CD14-positive monocyte (primary cell): ENCODE measurements around the gene CCDC180. TPM values are rescaled to one million over a fixed set of nuclear protein-coding genes. Genes with fewer than 3 reads are reported as not detected.

Experiments
- DNase-seq, 3 donors: peaks; one replicate each; pipeline ENCODE4 v3.0.0-alpha.2; 2011 to 2022
- H2AFZ ChIP-seq: 2 replicates; pipeline ENCODE4 v1.6.0; 2012; ENCODE audit warnings: mild to moderate bottlenecking, low read depth, low read length, inconsistent platforms; ENCODE audit not compliant: insufficient read depth, poor library complexity, severe bottlenecking
- H3K27ac ChIP-seq, 2 donors: 1 replicate in 1 of 2; 2 replicates in 1 of 2; pipeline ENCODE4 v1.5.1; 2012 to 2013; ENCODE audit warnings: low read length in 2 of 2, control low read depth in 1 of 2, inconsistent platforms in 1 of 2, low read depth in 1 of 2, mild to moderate bottlenecking in 1 of 2
- H3K27me3 ChIP-seq, 2 donors: one replicate each; pipeline versions ENCODE4 v1.6.0 to v1.6.1; 2011 to 2013; ENCODE audit warnings: low read length in 2 of 2; ENCODE audit not compliant: control insufficient read depth in 2 of 2, insufficient read depth in 2 of 2
- H3K36me3 ChIP-seq, 2 donors: replicated peaks in 1 of 2; 1 replicate in 1 of 2; 2 replicates in 1 of 2; pipeline versions ENCODE4 v1.5.1 to v1.6.1; 2012 to 2013; ENCODE audit warnings: low read length in 2 of 2, control low read depth in 1 of 2, inconsistent platforms in 1 of 2, mild to moderate bottlenecking in 1 of 2; ENCODE audit not compliant: insufficient read depth in 2 of 2, control insufficient read depth in 1 of 2
- H3K4me1 ChIP-seq, 2 donors: 1 replicate in 1 of 2; 2 replicates in 1 of 2; pipeline versions ENCODE4 v1.5.1 to v1.6.1; 2012 to 2013; ENCODE audit warnings: low read length in 2 of 2, control low read depth in 1 of 2, inconsistent platforms in 1 of 2, mild to moderate bottlenecking in 1 of 2, moderate library complexity in 1 of 2; ENCODE audit not compliant: insufficient read depth in 2 of 2, control insufficient read depth in 1 of 2
- H3K4me2 ChIP-seq: replicated peaks from 2 replicates; pipeline ENCODE3; 2012; ENCODE audit warnings: low read length, moderate library complexity, mild to moderate bottlenecking; ENCODE audit not compliant: poor library complexity, severe bottlenecking; ENCODE audit errors: extremely low read depth
- H3K4me3 ChIP-seq, 3 experiments: fragments of 200-600 bp in 1 of 3; sonication (generic) in 1 of 3; replicated peaks in 1 of 3; 1 replicate in 2 of 3; 2 replicates in 1 of 3; pipeline ENCODE4 v1.5.1; 2011 to 2013; ENCODE audit warnings: low read length in 3 of 3, mild to moderate bottlenecking in 3 of 3, control low read depth in 2 of 3, low read depth in 2 of 3, inconsistent platforms in 1 of 3, moderate library complexity in 1 of 3
- H3K79me2 ChIP-seq: 2 replicates; pipeline ENCODE4 v1.6.0; 2012; ENCODE audit warnings: mild to moderate bottlenecking, control low read depth, inconsistent platforms, low read length, moderate library complexity; ENCODE audit not compliant: insufficient read depth
- H3K9ac ChIP-seq: 2 replicates; pipeline ENCODE4 v1.6.0; 2017; ENCODE audit warnings: low read length, mild to moderate bottlenecking; ENCODE audit not compliant: insufficient read depth, poor library complexity, severe bottlenecking
- H3K9me3 ChIP-seq, 2 donors: replicated peaks in 1 of 2; 1 replicate in 1 of 2; 2 replicates in 1 of 2; pipeline versions ENCODE4 v1.5.1 to v1.6.1; 2012 to 2013; ENCODE audit warnings: low read length in 2 of 2, control low read depth in 1 of 2; ENCODE audit not compliant: control insufficient read depth in 1 of 2, insufficient read depth in 1 of 2
- H4K20me1 ChIP-seq: 2 replicates; pipeline ENCODE4 v1.6.0; 2012; ENCODE audit warnings: mild to moderate bottlenecking, low read length, control low read depth, moderate library complexity; ENCODE audit not compliant: insufficient read depth
- H3K27ac Mint-ChIP-seq, 7 donors: one replicate each; pipeline ENCODE4 v1.8.0; 2020; ENCODE audit warnings: mild to moderate bottlenecking in 7 of 7, mixed read lengths in 7 of 7, moderate library complexity in 6 of 7, inconsistent platforms in 2 of 7
- H3K27me3 Mint-ChIP-seq, 3 donors: one replicate each; pipeline ENCODE4 v1.8.0; 2021 to 2022; ENCODE audit warnings: low read depth in 3 of 3, mild to moderate bottlenecking in 3 of 3, mixed read lengths in 3 of 3, moderate library complexity in 3 of 3, inconsistent platforms in 1 of 3
- H3K36me3 Mint-ChIP-seq, 2 donors: one replicate each; pipeline ENCODE4 v1.8.0; 2020; ENCODE audit warnings: mixed read lengths in 2 of 2, inconsistent platforms in 1 of 2, mild to moderate bottlenecking in 1 of 2
- H3K4me1 Mint-ChIP-seq: one replicate; pipeline ENCODE4 v1.8.0; 2020; ENCODE audit warnings: mild to moderate bottlenecking, mixed read lengths
- H3K4me3 Mint-ChIP-seq, 2 donors: one replicate each; pipeline ENCODE4 v1.8.0; 2020; ENCODE audit warnings: mild to moderate bottlenecking in 2 of 2, mixed read lengths in 2 of 2, moderate library complexity in 1 of 2
- H3K9me3 Mint-ChIP-seq, 7 donors: one replicate each; pipeline ENCODE4 v1.8.0; 2020 to 2022; ENCODE audit warnings: mixed read lengths in 7 of 7, mild to moderate bottlenecking in 6 of 7, moderate library complexity in 6 of 7, inconsistent platforms in 2 of 7
- WGBS: methylation state at CpG from one replicate; pipeline ENCODE4 v1.1.5; 2013; ENCODE audit warnings: missing lambda C conversion rate; ENCODE audit not compliant: insufficient coverage; 5-methylcytosine and 5-hydroxymethylcytosine counted together
- intact Hi-C, 2 donors: fragments of 100-400 bp; cut with micrococcal nuclease; formaldehyde crosslinking; loops; one replicate each; pipeline versions ENCODE4 v1.15.0 to v1.15.1; 2023
- polyA plus RNA-seq, 3 donors: library from polyadenylated mRNA; depleted of rRNA in 1 of 3; unstranded in 2 of 3; stranded (reverse) in 1 of 3; fragments of 300-500 nt in 2 of 3; fragments of >200 nt in 1 of 3; fragmentation: Illumina TruSeq in 2 of 3; gene quantifications; 1 replicate in 2 of 3; 2 replicates in 1 of 3; pipeline ENCODE4 v1.2.3, GENCODE V29; 2012 to 2021
- TF ChIP-seq, protein P1 (sequence below): fragments of 200-600 bp; IDR thresholded peaks from one replicate; pipeline ENCODE4 v1.8.0; 2022; ENCODE audit warnings: antibody characterized with exemption, mild to moderate bottlenecking

The CCDC180 gene
- polyA plus RNA-seq, 3 donors: 0.24 to 1.3 TPM; not detected in 1

DNA sequence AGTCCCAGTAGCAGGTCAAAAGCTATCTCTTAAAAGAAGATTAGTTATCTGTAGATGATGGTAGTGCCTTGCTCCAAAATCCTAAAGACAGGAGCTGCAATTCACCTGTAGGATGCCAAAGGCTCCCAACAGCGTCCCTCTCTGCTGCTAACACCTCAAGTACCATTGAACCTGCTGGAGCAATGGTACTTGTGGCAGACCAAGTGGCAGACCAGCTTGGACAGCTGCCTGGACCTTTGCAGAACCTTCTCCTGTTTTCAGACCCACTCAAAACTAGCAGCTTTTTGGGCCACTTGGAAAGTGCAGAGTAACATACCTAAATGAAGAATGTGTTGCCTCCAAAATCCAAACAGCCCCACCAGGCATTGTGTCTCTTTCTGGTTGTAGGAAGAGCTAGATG is 6.9 kb upstream of the CCDC180 start:
- 93% methylated on average over 1 of the region's 1 CpG for WGBS
- H3K79me2 ChIP-seq: no peaks in the 10 kb centered on the region
- H3K9ac ChIP-seq: no peak overlapping the region
- no peak overlapping the region for H3K27ac Mint-ChIP-seq
- no peak overlapping the region for H2AFZ ChIP-seq
- intact Hi-C loops: no loop called here
- no peaks in the 10 kb centered on the region for H3K27me3 Mint-ChIP-seq
- no peaks in the 10 kb centered on the region for H3K36me3 Mint-ChIP-seq
- H3K4me3 ChIP-seq: no peak overlapping the region
- H3K4me2 ChIP-seq: no peak overlapping the region
- H3K27ac ChIP-seq: no peak overlapping the region
- peaks cover 8 to 29% (median 13%) of the 10 kb centered on the region in 7 donors for H3K9me3 Mint-ChIP-seq
- H4K20me1 ChIP-seq: no peaks in the 10 kb centered on the region
- peaks cover 3 to 4% of the 10 kb centered on the region in 2 donors for H3K9me3 ChIP-seq
- TF ChIP-seq, protein P1, sequence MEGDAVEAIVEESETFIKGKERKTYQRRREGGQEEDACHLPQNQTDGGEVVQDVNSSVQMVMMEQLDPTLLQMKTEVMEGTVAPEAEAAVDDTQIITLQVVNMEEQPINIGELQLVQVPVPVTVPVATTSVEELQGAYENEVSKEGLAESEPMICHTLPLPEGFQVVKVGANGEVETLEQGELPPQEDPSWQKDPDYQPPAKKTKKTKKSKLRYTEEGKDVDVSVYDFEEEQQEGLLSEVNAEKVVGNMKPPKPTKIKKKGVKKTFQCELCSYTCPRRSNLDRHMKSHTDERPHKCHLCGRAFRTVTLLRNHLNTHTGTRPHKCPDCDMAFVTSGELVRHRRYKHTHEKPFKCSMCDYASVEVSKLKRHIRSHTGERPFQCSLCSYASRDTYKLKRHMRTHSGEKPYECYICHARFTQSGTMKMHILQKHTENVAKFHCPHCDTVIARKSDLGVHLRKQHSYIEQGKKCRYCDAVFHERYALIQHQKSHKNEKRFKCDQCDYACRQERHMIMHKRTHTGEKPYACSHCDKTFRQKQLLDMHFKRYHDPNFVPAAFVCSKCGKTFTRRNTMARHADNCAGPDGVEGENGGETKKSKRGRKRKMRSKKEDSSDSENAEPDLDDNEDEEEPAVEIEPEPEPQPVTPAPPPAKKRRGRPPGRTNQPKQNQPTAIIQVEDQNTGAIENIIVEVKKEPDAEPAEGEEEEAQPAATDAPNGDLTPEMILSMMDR: no peak
- no peaks in the 10 kb centered on the region for H3K4me1 ChIP-seq
- no peak for DNase-seq
- no peaks in the 10 kb centered on the region for H3K36me3 ChIP-seq
- no peaks in the 10 kb centered on the region for H3K27me3 ChIP-seq
- H3K4me1 Mint-ChIP-seq: no peaks in the 10 kb centered on the region
- no peak overlapping the region for H3K4me3 Mint-ChIP-seq

DNA sequence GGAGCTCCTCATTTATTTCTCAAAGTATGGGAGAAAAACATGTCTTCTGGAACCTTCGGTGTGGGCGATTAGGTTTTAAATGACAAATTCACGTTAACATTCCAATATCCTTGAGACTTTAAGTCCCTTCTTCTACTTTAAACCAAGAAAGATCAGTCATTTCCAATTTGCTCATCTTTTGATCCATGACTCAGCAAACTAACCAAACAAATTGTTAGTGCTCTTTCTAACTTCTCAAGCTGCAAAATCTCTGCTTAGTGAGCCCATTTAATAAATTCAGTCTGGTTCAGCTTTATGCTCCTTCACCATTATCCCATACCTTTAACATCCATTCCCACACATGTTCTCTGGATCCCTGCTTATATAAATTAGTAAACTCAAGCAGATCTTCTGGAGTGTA is 5.5 kb upstream of the CCDC180 start:
- peaks cover 0 to 4% (median 0%) of the 10 kb centered on the region in 3 donors for H3K27me3 Mint-ChIP-seq
- H3K36me3 ChIP-seq: no peaks in the 10 kb centered on the region
- peaks cover 3 to 4% of the 10 kb centered on the region in 2 donors for H3K9me3 ChIP-seq
- no peak overlapping the region for H2AFZ ChIP-seq
- TF ChIP-seq, protein P1: no peak
- H3K27ac ChIP-seq: no peak overlapping the region
- intact Hi-C loops: no loop called here
- no peaks in the 10 kb centered on the region for H3K36me3 Mint-ChIP-seq
- H4K20me1 ChIP-seq: no peaks in the 10 kb centered on the region
- H3K4me2 ChIP-seq: no peak overlapping the region
- H3K4me1 Mint-ChIP-seq: no peaks in the 10 kb centered on the region
- H3K9me3 Mint-ChIP-seq: peaks cover 8 to 29% (median 14%) of the 10 kb centered on the region in 7 donors
- no peak overlapping the region for H3K4me3 ChIP-seq
- DNase-seq: no peak
- WGBS: 94% methylated on average over 2 of the region's 3 CpGs
- H3K4me3 Mint-ChIP-seq: no peak overlapping the region
- no peak overlapping the region for H3K27ac Mint-ChIP-seq
- H3K9ac ChIP-seq: no peak overlapping the region
- H3K4me1 ChIP-seq: no peaks in the 10 kb centered on the region
- no peaks in the 10 kb centered on the region for H3K27me3 ChIP-seq
- H3K79me2 ChIP-seq: no peaks in the 10 kb centered on the region
